Coronary artery (tissue), 2 donors: ENCODE data around the gene RESF1.
"Not testable (repeated sequence)": the region's sequence is repeated elsewhere in the genome, so short reads cannot be mapped to it uniquely, and the experiment has no call there.

Experiments
- DNase-seq: peaks from one replicate; pipeline ENCODE4 v3.0.0-alpha.2; 2017; ENCODE audit warnings: low spot score
- H3K27ac ChIP-seq, 2 donors: fragments of 200-600 bp; sonication (generic); one replicate each; pipeline ENCODE4 v1.5.1; 2016 to 2019
- H3K4me3 ChIP-seq: fragments of 200-600 bp; sonication (generic); 2 replicates; pipeline ENCODE4 v1.5.1; 2016; ENCODE audit warnings: mild to moderate bottlenecking, moderate library complexity
- CTCF ChIP-seq: fragments of 200-600 bp; sonication (generic); IDR thresholded peaks from one replicate; pipeline ENCODE4 v1.5.1; 2019; ENCODE audit warnings: antibody characterized with exemption

Gene RESF1

GRCh38 chr12:31929027-31929526 is 30.1 kb upstream of the RESF1 start:
- TF ChIP-seq CTCF: no peak
- Histone ChIP-seq H3K4me3 (no peak overlapping the region), H3K27ac (no peak overlapping the region)
- DNase-seq: no peak

GRCh38 chr12:31931796-31932715 is 27.2 kb upstream of the RESF1 start:
- Histone ChIP-seq H3K27ac (no peak overlapping the region), H3K4me3 (no peak overlapping the region)
- DNase-seq: no peak
- TF ChIP-seq CTCF: no peak

- no peak for TF ChIP-seq CTCF
- DNase-seq: no peak
- Histone ChIP-seq H3K27ac (no peak overlapping the region), H3K4me3 (no peak overlapping the region)
Observed at GRCh38 chr12:31944299-31944698, 14.9 kb upstream of the RESF1 start.

- no peak overlapping the region for H3K27ac ChIP-seq
- H3K4me3 ChIP-seq: no peak overlapping the region
- no peak for TF ChIP-seq CTCF
- DNase-seq: no peak
Observed at GRCh38 chr12:31947971-31948370, 11.2 kb upstream of the RESF1 start.

- H3K27ac ChIP-seq, H3K4me3 ChIP-seq, DNase-seq: not testable (repeated sequence)
Observed at GRCh38 chr12:31948697-31949359, 10.4 kb upstream of the RESF1 start.

GRCh38 chr12:31950088-31950487 is 9.1 kb upstream of the RESF1 start:
- H3K27ac ChIP-seq: no peak overlapping the region
- no peak overlapping the region for H3K4me3 ChIP-seq
- no peak for DNase-seq
- no peak for TF ChIP-seq CTCF

GRCh38 chr12:31950492-31950891 is 8.7 kb upstream of the RESF1 start:
- DNase-seq: no peak
- Histone ChIP-seq H3K4me3 (no peak overlapping the region), H3K27ac (no peak overlapping the region)
- no peak for TF ChIP-seq CTCF
